Muscle of leg (tissue), 16 donors: ENCODE results near the gene TLR7. TPM values are rescaled to one million over a fixed set of nuclear protein-coding genes. Genes with fewer than 3 reads are reported as not detected.

Source experiments
- DNase-seq: peaks from one replicate; pipeline ENCODE4 v3.0.0; 2013
- H3K27ac ChIP-seq: one replicate; pipeline ENCODE4 v1.5.1; 2013; ENCODE audit warnings: mild to moderate bottlenecking, low read length, control low read depth
- H3K27me3 ChIP-seq: one replicate; pipeline ENCODE4 v1.6.1; 2013; ENCODE audit warnings: low read length; ENCODE audit not compliant: control insufficient read depth, insufficient read depth
- H3K36me3 ChIP-seq: one replicate; pipeline ENCODE4 v1.6.1; 2013; ENCODE audit warnings: low read length; ENCODE audit not compliant: control insufficient read depth, insufficient read depth
- H3K4me1 ChIP-seq: one replicate; pipeline ENCODE4 v1.6.1; 2013; ENCODE audit warnings: low read length; ENCODE audit not compliant: control insufficient read depth, insufficient read depth
- H3K4me3 ChIP-seq: one replicate; pipeline ENCODE4 v1.5.1; 2013; ENCODE audit warnings: low read length, control low read depth
- H3K9me3 ChIP-seq: replicated peaks from 2 replicates; pipeline ENCODE4 v1.6.1; 2013; ENCODE audit warnings: low read depth, low read length; ENCODE audit not compliant: control insufficient read depth
- WGBS: methylation state at CpG from one replicate; pipeline ENCODE4 v1.1.5; 2013; ENCODE audit warnings: missing lambda C conversion rate; ENCODE audit not compliant: insufficient coverage; 5-methylcytosine and 5-hydroxymethylcytosine counted together
- long read RNA-seq, 11 donors: transcript quantifications; one replicate each; lab custom pipeline, GENCODE V29; 2026
- polyA plus RNA-seq, 8 donors: library from polyadenylated mRNA; unstranded; fragments of 120-200 nt; gene quantifications; one replicate each; pipeline versions ENCODE4 v1.2.1 to v1.2.3, GENCODE V29; 2013; ENCODE audit warnings: inconsistent platforms in 1 of 8, low replicate concordance in 1 of 8; ENCODE audit not compliant: insufficient read length in 8 of 8, insufficient read depth in 1 of 8
- total RNA-seq: library from RNA; stranded (reverse); fragments of 120-200 nt; gene quantifications from one replicate; pipeline ENCODE4 v1.2.4, GENCODE V29; 2013

The TLR7 gene
- total RNA-seq (0.66 TPM), polyA plus RNA-seq (1 to 10 TPM in 2 of 8 donors, under 1 TPM in 6; 0.30 to 1.6 (median 0.83) TPM)
- long read RNA-seq, donor 1: 0 reads
- long read RNA-seq, donor 2: 0 reads
- long read RNA-seq, donor 3: 0 reads
- long read RNA-seq, donor 4: 0 reads
- long read RNA-seq, donor 5, full-length matches to known transcripts: 1 of 1 reads
- long read RNA-seq, donor 5, partial matches to known transcripts: 0 of 1 reads
- long read RNA-seq, donor 5, other reads (novel, unspliced or antisense): 0 of 1 reads
- long read RNA-seq, donor 6, full-length matches to known transcripts: 1 of 1 reads
- long read RNA-seq, donor 6, partial matches to known transcripts: 0 of 1 reads
- long read RNA-seq, donor 6, other reads (novel, unspliced or antisense): 0 of 1 reads
- long read RNA-seq, donor 7, full-length matches to known transcripts: 1 of 1 reads
- long read RNA-seq, donor 7, partial matches to known transcripts: 0 of 1 reads
- long read RNA-seq, donor 7, other reads (novel, unspliced or antisense): 0 of 1 reads
- long read RNA-seq, donor 8: 0 reads
- long read RNA-seq, donor 9: 0 reads
- long read RNA-seq, donor 10, full-length matches to known transcripts: 1 of 1 reads
- long read RNA-seq, donor 10, partial matches to known transcripts: 0 of 1 reads
- long read RNA-seq, donor 10, other reads (novel, unspliced or antisense): 0 of 1 reads
- long read RNA-seq, donor 11: 0 reads

DNA sequence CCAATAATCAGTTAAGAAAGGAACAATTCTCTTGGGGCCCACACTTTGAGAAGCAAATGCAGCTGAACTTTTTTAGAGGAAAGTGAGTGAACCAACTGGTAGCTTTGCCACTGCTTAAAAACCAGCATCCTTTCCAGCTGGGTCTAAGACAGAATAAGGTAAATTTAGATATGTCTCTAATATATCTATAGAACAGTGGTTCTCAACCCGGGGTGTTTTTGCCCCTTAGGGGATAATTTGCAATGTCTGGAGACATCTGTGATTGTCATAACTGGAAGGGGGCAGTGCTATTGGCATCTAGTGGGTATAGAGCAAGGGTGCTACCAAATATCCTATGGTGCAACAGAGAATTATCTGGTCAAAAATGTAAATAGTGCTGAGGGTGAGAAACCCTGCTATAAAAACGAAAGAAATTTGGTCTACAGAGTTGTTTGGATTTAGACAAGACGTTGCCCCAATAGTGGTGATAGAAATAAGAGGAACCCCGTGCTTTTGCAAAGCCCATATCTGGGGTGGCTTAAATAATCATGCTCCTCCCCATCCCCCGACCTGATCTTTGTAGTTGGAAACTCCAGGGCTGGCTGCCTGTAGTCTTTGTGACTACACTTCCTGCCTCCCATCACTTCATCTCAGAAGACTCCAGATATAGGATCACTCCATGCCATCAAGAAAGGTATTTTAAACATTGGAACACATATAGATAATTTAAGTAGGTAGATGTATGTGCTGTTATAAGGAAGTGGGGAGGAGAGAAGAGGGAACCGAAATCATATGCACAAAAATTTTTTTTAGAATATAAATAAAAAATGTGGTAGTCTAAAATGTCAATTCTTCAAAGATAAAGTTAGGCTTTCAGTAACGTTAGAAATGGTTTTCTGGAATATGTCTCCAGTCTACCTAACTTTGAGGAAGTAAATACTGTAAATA, at the start of gene TLR7:
TSS of gene TLR7 (plus strand) at position 622 of the 927 bp plus-strand sequence. CDS start 507 bp downstream, outside the sequence.
- Histone ChIP-seq H3K36me3 (no peaks in the 10 kb centered on the region), H3K4me1 (no peaks in the 10 kb centered on the region), H3K27ac (no peak within 1 kb of the TSS), H3K27me3 (peaks cover 11% of the 10 kb centered on the region), H3K4me3 (no peak within 1 kb of the TSS), H3K9me3 (no peaks in the 10 kb centered on the region)
- no peak for DNase-seq
- WGBS: 70% methylated on average over 2 of the region's 7 CpGs

DNA sequence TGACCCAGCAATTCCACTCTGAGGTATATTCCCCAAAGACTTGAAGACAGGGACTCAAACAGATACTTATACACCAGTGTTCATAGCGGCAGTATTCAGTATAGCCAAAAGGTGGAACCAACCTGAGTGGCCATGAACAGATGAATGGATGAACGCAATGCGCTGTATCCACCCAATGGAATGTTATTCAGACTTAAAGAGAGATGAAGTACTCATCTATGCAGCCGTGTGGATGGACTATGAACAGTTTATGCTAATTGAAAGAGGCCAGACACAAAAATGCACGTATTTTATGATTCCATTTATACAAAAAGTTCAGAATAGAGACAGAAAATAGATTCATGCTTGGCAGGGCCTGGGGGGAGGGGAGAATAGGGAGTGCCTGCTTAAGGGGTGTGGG, 49.3 kb upstream of the TLR7 start:
- H3K4me1 ChIP-seq: no peaks in the 10 kb centered on the region
- H3K27ac ChIP-seq: no peak overlapping the region
- H3K4me3 ChIP-seq: no peak overlapping the region
- H3K36me3 ChIP-seq: no peaks in the 10 kb centered on the region
- 75% methylated on average over 2 of the region's 5 CpGs for WGBS
- peaks cover 5% of the 10 kb centered on the region for H3K27me3 ChIP-seq
- DNase-seq: no peak
- H3K9me3 ChIP-seq: no peaks in the 10 kb centered on the region

DNA sequence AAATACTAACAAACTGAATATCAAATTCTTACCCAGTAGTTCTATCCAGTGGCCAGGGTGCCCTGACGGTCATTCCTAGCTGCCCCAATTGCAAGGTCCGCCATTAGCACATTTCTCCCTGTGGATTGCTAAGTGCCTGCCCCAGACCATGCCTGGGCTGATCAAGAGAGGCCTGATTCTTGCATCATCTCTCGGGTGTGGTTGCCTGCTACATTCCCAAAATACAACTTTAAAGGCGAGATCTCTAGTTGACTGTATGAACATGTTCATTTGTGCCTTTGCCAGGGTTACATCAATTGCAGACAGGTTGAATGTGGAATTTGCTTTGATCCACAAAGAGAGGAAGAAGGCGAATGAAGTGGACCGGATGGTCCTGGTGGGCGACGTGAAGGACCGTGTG, 47.6 kb upstream of the TLR7 start:
- H3K4me3 ChIP-seq: no peak overlapping the region
- DNase-seq: no peak
- WGBS: 96% methylated on average over 7 of the region's 9 CpGs

DNA sequence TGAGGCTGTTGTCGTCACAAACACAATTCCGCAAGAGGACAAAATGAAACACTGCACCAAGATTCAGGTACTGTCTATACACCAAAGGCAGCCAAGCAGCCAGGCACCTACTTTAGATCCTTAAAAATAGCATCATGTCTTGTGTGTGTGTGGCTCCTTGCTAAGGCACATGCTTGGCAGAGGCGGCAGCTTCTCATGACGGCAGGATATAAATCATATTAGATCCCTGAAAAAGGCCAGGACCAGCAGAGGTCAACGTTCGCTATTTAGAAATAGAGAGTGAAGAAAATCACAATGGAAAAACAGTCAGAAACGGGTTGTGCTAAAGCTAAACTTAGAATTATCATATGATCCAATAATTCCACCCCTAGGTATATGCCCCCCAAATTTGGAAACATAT, 46.1 kb upstream of the TLR7 start:
- Histone ChIP-seq H3K9me3 (no peaks in the 10 kb centered on the region), H3K36me3 (no peaks in the 10 kb centered on the region), H3K27ac (no peak overlapping the region), H3K4me1 (no peaks in the 10 kb centered on the region), H3K27me3 (peaks cover 7% of the 10 kb centered on the region), H3K4me3 (no peak overlapping the region)
- 90% methylated on average over 2 of the region's 7 CpGs for WGBS
- DNase-seq: no peak

More for the DNA sequence above, 47.6 kb upstream of the TLR7 start:
- no peaks in the 10 kb centered on the region for H3K4me1 ChIP-seq
- H3K36me3 ChIP-seq: no peaks in the 10 kb centered on the region
- H3K9me3 ChIP-seq: no peaks in the 10 kb centered on the region
- no peak overlapping the region for H3K27ac ChIP-seq
- H3K27me3 ChIP-seq: peaks cover 5% of the 10 kb centered on the region

DNA sequence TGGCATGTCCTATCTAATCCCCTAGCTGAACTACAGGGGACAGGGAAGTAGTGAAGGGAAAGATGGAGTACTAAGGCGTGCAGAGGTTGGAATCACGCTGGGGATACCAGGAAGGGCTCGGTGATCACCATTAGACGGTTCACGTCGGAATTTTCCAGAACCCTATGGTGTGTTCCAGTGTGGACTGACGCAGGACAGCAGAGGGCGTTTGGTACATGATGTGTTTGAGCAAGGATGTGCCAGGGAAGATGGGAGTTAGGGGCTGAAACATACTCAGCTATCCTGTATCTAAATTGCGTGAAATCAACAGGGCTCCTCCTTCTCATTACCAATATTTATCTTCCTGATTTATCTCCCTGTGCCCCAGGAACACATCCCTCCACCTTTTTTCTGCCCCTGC, 41.9 kb upstream of the TLR7 start:
- H3K27me3 ChIP-seq: peaks cover 11% of the 10 kb centered on the region
- 91% methylated on average over 7 of the region's 9 CpGs for WGBS
- no peak overlapping the region for H3K4me3 ChIP-seq
- no peak overlapping the region for H3K27ac ChIP-seq
- H3K36me3 ChIP-seq: no peaks in the 10 kb centered on the region
- no peaks in the 10 kb centered on the region for H3K4me1 ChIP-seq
- no peaks in the 10 kb centered on the region for H3K9me3 ChIP-seq
- DNase-seq: no peak

DNA sequence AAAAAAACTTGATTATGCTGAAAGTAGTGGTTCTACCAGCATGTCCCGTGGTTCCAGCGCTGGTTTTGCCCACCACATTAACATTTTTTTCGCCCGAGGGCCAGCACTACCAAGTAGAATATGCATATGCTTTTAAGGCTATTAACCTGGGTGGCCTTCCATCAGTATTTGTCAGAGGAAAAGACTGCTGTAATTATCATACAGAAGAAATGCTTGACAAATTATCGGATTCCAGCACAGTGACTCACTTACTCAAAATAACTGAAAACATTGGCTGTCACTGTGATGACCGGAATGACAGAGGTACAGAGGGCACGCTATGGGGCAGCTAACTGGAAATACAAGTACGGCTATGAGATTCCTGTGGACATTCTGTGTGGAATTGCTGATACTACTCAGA, 41.1 kb upstream of the TLR7 start:
- Histone ChIP-seq H3K9me3 (no peaks in the 10 kb centered on the region), H3K27me3 (peaks cover 10% of the 10 kb centered on the region), H3K36me3 (no peaks in the 10 kb centered on the region), H3K4me1 (no peaks in the 10 kb centered on the region), H3K4me3 (no peak overlapping the region), H3K27ac (no peak overlapping the region)
- 76% methylated on average over 3 of the region's 8 CpGs for WGBS
- DNase-seq: no peak

DNA sequence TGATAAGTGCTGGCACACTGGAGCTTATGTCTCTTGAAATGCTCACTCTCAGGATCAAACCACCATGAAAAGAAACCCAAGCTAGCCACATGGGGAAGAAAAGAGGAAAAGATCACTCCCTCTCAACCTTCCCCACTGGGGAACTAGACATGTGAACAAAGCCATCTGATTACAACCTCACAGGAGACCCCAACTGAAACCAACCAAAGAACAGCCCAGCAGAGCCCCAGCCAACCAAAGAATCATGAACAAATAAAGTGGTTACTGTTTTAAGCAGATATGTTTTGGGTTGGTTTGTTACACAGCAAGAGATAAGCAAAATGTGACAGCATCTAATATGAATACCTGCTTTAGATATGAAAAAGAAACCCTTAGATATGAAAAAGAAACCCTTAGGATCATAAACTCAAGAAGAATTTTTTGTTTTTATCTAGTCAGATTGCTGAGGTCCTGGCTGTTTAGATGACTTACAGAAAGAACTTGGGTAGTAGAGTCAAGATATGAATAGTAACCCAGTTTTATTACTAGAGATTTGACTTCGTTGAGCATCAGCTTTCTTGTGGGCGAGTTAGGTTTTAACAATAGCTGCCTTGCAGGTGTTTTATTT, 23.7 kb upstream of the TLR7 start:
- no peaks in the 10 kb centered on the region for H3K9me3 ChIP-seq
- no peak for DNase-seq
- H3K4me3 ChIP-seq: no peak overlapping the region
- no peaks in the 10 kb centered on the region for H3K4me1 ChIP-seq
- H3K27me3 ChIP-seq: peaks cover 3% of the 10 kb centered on the region
- no peak overlapping the region for H3K27ac ChIP-seq
- no CpG with 5 or more reads among the region's 2 CpGs for WGBS
- no peaks in the 10 kb centered on the region for H3K36me3 ChIP-seq

DNA sequence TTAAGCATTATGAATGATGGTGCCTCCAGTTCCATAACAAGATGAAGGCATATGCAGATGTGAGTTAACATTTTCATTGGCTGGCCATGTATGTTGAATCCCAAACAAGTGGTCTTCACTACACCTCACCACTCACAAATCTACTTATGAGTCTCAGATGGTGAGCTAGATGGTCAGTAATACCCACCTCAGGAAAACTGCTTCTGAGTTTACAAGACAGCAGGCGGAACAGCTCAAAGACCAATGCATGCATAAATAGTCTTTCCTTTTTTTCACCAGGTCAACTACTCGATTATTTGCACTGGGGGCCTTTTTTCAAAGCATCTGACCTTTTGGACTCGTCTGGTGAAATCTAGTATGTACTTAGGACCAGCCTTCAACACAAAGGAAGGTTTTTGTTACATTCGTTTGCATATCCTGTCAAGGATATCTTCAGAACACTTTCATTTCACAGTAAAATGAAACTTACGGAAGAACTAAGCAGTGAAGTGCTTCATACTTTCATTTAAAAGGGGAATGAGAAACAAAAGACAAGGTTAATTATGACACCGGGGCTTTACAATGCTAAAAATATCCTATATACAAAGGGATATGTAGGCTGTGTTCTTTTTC, 23.1 kb upstream of the TLR7 start:
- Histone ChIP-seq H3K27me3 (peaks cover 1% of the 10 kb centered on the region), H3K9me3 (no peaks in the 10 kb centered on the region), H3K4me3 (no peak overlapping the region), H3K36me3 (no peaks in the 10 kb centered on the region), H3K27ac (no peak overlapping the region), H3K4me1 (no peaks in the 10 kb centered on the region)
- no peak for DNase-seq
- 33% methylated on average over 2 of the region's 6 CpGs for WGBS

DNA sequence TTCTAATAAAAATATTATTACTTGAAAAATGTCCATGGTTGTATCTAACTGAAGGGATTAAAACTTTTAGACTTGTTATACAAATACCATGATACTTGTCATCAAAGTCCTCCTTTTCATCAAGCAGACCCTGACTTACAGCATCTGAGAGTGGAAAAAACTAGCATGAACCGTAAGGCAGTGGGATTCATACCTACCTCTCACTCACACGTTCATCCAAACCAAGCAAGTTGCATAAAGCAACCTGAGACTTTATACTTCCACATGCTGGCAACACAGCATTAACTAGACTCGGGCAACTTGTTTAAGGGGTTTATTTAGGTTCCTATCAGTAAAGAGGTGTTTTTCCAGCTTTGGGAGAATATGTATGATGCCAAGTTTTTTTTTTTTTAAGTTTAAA, 22.6 kb upstream of the TLR7 start:
- no peaks in the 10 kb centered on the region for H3K9me3 ChIP-seq
- H3K4me1 ChIP-seq: no peaks in the 10 kb centered on the region
- no peak overlapping the region for H3K4me3 ChIP-seq
- DNase-seq: no peak
- H3K36me3 ChIP-seq: no peaks in the 10 kb centered on the region
- H3K27ac ChIP-seq: no peak overlapping the region
- no CpG with 5 or more reads among the region's 3 CpGs for WGBS
- no peaks in the 10 kb centered on the region for H3K27me3 ChIP-seq
